ENCODE results near the gene KDELR1.

DNA sequence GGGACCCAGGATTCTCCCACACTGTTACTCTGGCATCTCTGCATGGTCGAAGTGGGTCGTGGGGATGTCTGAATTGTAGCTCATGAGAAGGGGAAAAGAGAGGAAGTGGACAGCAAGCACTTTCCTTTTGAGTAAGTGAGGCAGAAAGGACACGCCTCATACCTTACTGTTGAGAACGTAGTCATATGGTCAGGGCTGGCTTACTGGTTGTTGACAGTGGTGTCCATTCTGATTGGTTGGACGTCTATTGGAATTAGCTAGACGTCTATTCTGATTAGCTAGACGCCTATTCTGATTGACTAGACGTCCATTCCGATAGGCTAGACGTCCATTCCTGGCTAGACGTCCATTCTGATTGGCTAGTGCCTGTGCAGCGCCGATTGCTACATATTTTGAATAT, 14.5 kb upstream of the KDELR1 start:
- TF ChIP-seq CSDC2 (CRISPR knock-in tag; IDR thresholded peaks at IDR 0.05) (no peak), BACH2 (CRISPR knock-in tag; IDR thresholded peaks at IDR 0.05; ENCODE audit: borderline replicate concordance) (no peak), TOX (CRISPR knock-in tag; IDR thresholded peaks at IDR 0.05; ENCODE audit: borderline replicate concordance) (no peak), ARNTL (CRISPR knock-in tag; IDR thresholded peaks at IDR 0.05; ENCODE audit: borderline replicate concordance, low read depth) (no peak), OSR1 (CRISPR knock-in tag; IDR thresholded peaks at IDR 0.05) (no peak), ZFP3 (CRISPR knock-in tag; IDR thresholded peaks at IDR 0.05) (no peak), ZNF8 (CRISPR knock-in tag; IDR thresholded peaks at IDR 0.05) (no peak), RARB (CRISPR knock-in tag; IDR thresholded peaks at IDR 0.05) (no peak), ZFP30 (CRISPR knock-in tag; IDR thresholded peaks at IDR 0.05) (no peak), ZNF70 (CRISPR knock-in tag; IDR thresholded peaks at IDR 0.05) (no peak), ZNF565 (CRISPR knock-in tag; conservative IDR thresholded peaks at IDR 0.05; ENCODE audit: low read depth) (no peak), ESRRG (CRISPR knock-in tag; IDR thresholded peaks at IDR 0.05) (no peak)
- TF ChIP-seq, protein P1, sequence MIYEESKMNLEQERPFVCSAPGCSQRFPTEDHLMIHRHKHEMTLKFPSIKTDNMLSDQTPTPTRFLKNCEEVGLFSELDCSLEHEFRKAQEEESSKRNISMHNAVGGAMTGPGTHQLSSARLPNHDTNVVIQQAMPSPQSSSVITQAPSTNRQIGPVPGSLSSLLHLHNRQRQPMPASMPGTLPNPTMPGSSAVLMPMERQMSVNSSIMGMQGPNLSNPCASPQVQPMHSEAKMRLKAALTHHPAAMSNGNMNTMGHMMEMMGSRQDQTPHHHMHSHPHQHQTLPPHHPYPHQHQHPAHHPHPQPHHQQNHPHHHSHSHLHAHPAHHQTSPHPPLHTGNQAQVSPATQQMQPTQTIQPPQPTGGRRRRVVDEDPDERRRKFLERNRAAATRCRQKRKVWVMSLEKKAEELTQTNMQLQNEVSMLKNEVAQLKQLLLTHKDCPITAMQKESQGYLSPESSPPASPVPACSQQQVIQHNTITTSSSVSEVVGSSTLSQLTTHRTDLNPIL (CRISPR knock-in tag; IDR thresholded peaks at IDR 0.05; ENCODE audit: low read depth): no peak
